Ovary (tissue), 9 donors: ENCODE data around the gene NSMCE3. TPM values are rescaled to one million over a fixed set of nuclear protein-coding genes. Genes with fewer than 3 reads are reported as not detected.

Source experiments
- DNase-seq, 5 donors: peaks; one replicate each; pipeline ENCODE4 v3.0.0-alpha.2; 2019 to 2020
- H3K27ac ChIP-seq, 2 donors: fragments of 200-600 bp; one replicate each; pipeline versions ENCODE4 v1.5.1 to v1.8.0; 2019 to 2022
- H3K27me3 ChIP-seq: fragments of 200-600 bp; one replicate; pipeline ENCODE4 v1.8.0; 2022
- H3K36me3 ChIP-seq: fragments of 200-600 bp; sonication (generic); one replicate; pipeline ENCODE4 v1.5.1; 2019
- H3K4me1 ChIP-seq: one replicate; pipeline ENCODE4 v1.8.1; 2013; ENCODE audit warnings: mild to moderate bottlenecking, moderate library complexity; ENCODE audit not compliant: insufficient read depth
- H3K4me3 ChIP-seq: fragments of 200-600 bp; sonication (generic); one replicate; pipeline ENCODE4 v1.5.1; 2017
- H3K9me3 ChIP-seq, 2 donors: fragments of 200-600 bp in 1 of 2; sonication (generic) in 1 of 2; one replicate each; pipeline versions ENCODE4 v1.5.1 to v1.8.1; 2013 to 2019; ENCODE audit warnings: mild to moderate bottlenecking in 1 of 2, moderate library complexity in 1 of 2
- EP300 ChIP-seq: sonication (generic); formaldehyde crosslinking; IDR thresholded peaks from one replicate; pipeline ENCODE4 v1.6.1; 2017; ENCODE audit warnings: antibody characterized with exemption
- POLR2A ChIP-seq: fragments of 450-650 bp; IDR thresholded peaks from one replicate; pipeline ENCODE4 v1.6.1; 2017; ENCODE audit warnings: antibody characterized with exemption, mild to moderate bottlenecking, moderate library complexity
- WGBS, 3 donors: extraction: QIAGEN DNeasy Blood & Tissue Kit in 1 of 3; methylation state at CpG; one replicate each; pipeline versions ENCODE4 v1.1.5 to v1.1.7; 2013 to 2017; 5-methylcytosine and 5-hydroxymethylcytosine counted together
- intact Hi-C, 4 donors: fragments of 100-400 bp; cut with DNase I; formaldehyde crosslinking; loops; one replicate each; pipeline versions ENCODE4 v1.11.0 to v1.15.1; 2022 to 2023
- polyA plus RNA-seq, 2 donors: library from polyadenylated mRNA; stranded (reverse); fragments of 200-250 nt in 1 of 2; fragments of 350-450 nt in 1 of 2; fragmentation: Illumina TruSeq in 1 of 2; extraction: RNeasy Lipid Tissue Mini Kit (QIAGEN cat#74804) in 1 of 2; gene quantifications; one replicate each; pipeline ENCODE4 v1.2.3, GENCODE V29; 2013 to 2014
- total RNA-seq, 7 donors: library from RNA; depleted of rRNA in 2 of 7; stranded (reverse); fragments of >200 nt in 2 of 7; fragmentation: NEBNext Ultra II Directional in 3 of 7; extraction: Animal tissue kit (Norgen Biotek cat#: 25700) in 3 of 7; gene quantifications; one replicate each; pipeline versions ENCODE4 v1.1.0 to v1.2.4, GENCODE V29; 2016 to 2023
- TF ChIP-seq, protein P1 (sequence below), 3 donors: fragments of 450-650 bp in 2 of 3; fragments of 200-600 bp in 1 of 3; IDR thresholded peaks; one replicate each; pipeline versions ENCODE4 v1.5.1 to v1.8.0; 2016 to 2022; ENCODE audit warnings: antibody characterized with exemption in 3 of 3, mild to moderate bottlenecking in 1 of 3
- donor health status: DM: no; HTN: no; CAD: no; lungs with moderate emphysema.
- donor health status: DM: no; HTN: no; CAD: no.
- donor health status: Bipolar disorder and iron deficiency.
- donor health status: DM: yes; HTN: yes; CAD: no.
- donor health status: DM: no; HTN: no; CAD: no.
- donor health status: DM: yes; HTN: yes; CAD: no.

The NSMCE3 gene
- total and polyA plus RNA-seq, 9 donors, result 5.5 to 16.9 (median 12.6) TPM

DNA sequence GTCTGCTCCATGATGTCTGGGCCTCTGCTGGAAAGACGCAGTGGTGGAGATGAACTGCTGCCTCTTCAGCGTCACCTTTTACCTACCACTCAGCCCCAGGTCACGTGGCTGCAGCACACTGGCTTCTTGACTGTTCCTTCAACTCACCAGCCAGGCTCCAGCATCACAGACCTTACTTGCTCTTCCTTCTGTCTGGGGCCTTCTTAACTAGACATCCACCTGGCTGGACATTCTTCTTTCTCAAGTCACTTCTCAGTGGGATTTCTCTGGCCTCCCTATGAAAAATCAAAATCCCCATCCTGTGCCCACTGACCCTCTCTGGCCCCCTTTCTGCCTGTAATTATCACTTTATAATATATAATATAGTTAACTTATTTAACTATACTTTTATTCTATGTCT, 29.7 kb upstream of the NSMCE3 start:
- Histone ChIP-seq H3K27ac (no peak overlapping the region), H3K27me3 (no peaks in the 10 kb centered on the region), H3K36me3 (no peaks in the 10 kb centered on the region), H3K4me3 (no peak overlapping the region), H3K9me3 (no peaks in the 10 kb centered on the region), H3K4me1 (no peaks in the 10 kb centered on the region)
- 78 to 84% (median 83%) methylated on average over 3 of the region's 3 CpGs for WGBS, 3 donors
- no peak for DNase-seq
- intact Hi-C loops, result no loop called here
- TF ChIP-seq EP300 (no peak), POLR2A (no peak)
- TF ChIP-seq, protein P1, sequence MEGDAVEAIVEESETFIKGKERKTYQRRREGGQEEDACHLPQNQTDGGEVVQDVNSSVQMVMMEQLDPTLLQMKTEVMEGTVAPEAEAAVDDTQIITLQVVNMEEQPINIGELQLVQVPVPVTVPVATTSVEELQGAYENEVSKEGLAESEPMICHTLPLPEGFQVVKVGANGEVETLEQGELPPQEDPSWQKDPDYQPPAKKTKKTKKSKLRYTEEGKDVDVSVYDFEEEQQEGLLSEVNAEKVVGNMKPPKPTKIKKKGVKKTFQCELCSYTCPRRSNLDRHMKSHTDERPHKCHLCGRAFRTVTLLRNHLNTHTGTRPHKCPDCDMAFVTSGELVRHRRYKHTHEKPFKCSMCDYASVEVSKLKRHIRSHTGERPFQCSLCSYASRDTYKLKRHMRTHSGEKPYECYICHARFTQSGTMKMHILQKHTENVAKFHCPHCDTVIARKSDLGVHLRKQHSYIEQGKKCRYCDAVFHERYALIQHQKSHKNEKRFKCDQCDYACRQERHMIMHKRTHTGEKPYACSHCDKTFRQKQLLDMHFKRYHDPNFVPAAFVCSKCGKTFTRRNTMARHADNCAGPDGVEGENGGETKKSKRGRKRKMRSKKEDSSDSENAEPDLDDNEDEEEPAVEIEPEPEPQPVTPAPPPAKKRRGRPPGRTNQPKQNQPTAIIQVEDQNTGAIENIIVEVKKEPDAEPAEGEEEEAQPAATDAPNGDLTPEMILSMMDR (IDR thresholded peaks at IDR 0.05), result no peak

DNA sequence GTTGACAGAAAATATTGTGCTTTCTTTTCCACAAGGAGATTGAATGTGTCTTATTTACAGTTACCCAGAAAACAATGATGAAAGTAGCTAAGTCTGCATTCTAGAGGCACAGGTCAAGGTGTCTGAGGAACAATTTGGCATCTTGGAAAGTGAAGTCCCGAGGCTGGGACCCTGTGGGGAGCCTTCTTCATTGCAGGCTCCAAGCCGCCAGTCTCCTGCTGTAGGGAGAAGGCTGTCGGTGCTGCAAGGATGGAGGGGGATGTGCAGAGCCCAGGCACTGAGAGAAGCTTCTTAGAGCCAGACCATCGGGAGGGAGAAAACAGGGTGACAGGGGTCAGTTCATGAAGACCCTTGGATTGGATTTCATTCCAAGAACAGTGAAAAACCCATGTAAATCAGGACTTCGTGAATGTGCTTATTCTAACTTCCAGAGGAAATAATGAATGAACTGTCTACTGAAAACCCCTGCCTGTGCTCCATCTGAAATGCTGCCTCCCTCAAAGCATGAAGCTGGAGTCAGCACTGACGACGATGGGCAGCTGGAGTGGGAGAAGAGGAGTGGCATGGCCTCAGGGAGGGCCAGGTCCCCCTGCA, 25.2 kb upstream of the NSMCE3 start:
- intact Hi-C loops, result loop anchor here in 1 of 4 donors (5.0 kb wide), 1 partner anchor 447 kb away; no protein-coding TSS in a partner anchor
- H3K4me1 ChIP-seq, result no peaks in the 10 kb centered on the region
- H3K9me3 ChIP-seq, result no peaks in the 10 kb centered on the region
- no peak overlapping the region for H3K4me3 ChIP-seq
- H3K36me3 ChIP-seq, result no peaks in the 10 kb centered on the region
- no peaks in the 10 kb centered on the region for H3K27me3 ChIP-seq
- TF ChIP-seq EP300 (no peak), POLR2A (no peak)
- TF ChIP-seq, protein P1 (IDR thresholded peaks at IDR 0.05), result no peak
- DNase-seq, result no peak
- no peak overlapping the region for H3K27ac ChIP-seq
- 46 to 58% (median 47%) methylated on average over 7 of the region's 7 CpGs for WGBS, 3 donors

DNA sequence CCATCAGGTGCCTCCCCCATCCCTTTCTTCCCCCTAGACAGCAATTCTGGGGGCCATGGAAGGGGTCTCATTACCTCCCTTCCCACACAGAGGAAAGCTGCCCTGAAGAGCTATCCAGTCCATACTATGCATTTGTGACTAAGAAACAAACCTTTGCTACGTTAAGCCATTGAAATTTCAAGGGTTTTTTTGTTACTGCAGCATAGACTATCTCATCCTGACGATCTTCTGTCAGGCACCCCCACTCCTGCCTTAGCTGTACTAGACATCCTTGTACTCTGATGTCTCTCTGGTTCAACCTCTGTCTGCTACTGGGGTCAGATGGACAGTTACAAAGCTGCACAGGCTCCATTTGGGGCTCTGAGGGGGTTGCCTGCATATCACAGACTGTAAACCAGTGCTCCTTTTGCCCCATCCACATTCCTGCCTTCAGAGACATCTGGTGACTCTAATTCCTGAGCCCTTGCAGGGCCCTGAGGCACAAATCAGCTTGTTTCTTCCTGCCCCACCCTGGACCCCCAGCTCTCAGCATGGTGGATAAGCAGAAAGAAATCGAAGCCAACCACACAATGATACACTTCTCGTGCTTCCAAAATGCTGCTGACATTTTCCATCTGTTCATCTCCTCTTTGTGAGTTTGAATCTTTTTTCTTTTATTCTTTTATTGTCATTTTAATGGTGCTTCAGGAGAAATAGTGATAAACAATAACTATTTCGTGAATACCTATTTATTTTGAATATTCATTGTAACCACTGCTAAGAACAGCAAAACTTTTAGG, 21.6 kb upstream of the NSMCE3 start:
- TF ChIP-seq, protein P1 (IDR thresholded peaks at IDR 0.05), result no peak
- TF ChIP-seq POLR2A (no peak), EP300 (no peak)
- H3K9me3 ChIP-seq, result no peaks in the 10 kb centered on the region
- H3K27ac ChIP-seq, result no peak overlapping the region
- no peaks in the 10 kb centered on the region for H3K36me3 ChIP-seq
- no peaks in the 10 kb centered on the region for H3K27me3 ChIP-seq
- no peak overlapping the region for H3K4me3 ChIP-seq
- no peak for DNase-seq
- no peaks in the 10 kb centered on the region for H3K4me1 ChIP-seq
- 46 to 53% (median 49%) methylated on average over 5 of the region's 5 CpGs for WGBS, 3 donors
- intact Hi-C loops, result loop anchor here in 1 of 4 donors (5.0 kb wide), 1 partner anchor 451 kb away; no protein-coding TSS in a partner anchor

DNA sequence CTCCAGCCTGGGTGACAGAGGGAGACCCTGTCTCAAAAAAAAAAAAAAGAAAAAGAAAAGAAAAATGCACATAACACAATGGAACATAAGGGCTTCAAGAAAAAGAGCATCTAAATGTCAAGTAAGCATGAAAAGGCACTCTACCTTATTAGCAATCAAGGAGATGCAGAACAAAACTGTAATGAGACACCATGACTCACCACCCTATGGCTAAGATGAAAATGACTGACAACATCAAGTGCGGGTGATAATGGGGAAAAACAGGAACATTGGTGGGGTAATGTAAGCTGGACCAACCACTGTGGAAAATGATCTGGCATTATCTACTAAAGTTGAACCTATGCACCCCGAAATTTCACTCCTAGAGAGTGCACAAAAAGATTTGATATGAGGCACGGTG, 19.6 kb upstream of the NSMCE3 start:
- TF ChIP-seq, protein P1 (IDR thresholded peaks at IDR 0.05), result no peak
- TF ChIP-seq POLR2A, result no peak
- TF ChIP-seq EP300, result no peak
- Histone ChIP-seq H3K4me3 (no peak overlapping the region), H3K9me3 (no peaks in the 10 kb centered on the region), H3K4me1 (no peaks in the 10 kb centered on the region), H3K36me3 (no peaks in the 10 kb centered on the region), H3K27me3 (no peaks in the 10 kb centered on the region), H3K27ac (no peak overlapping the region)
- intact Hi-C loops, result no loop called here
- DNase-seq, result no peak
- WGBS, 3 donors, result 86 to 92% (median 87%) methylated on average over 3 of the region's 3 CpGs
